A549 (cell line): ENCODE results near the gene GSTP1. TPM values are rescaled to one million over a fixed set of nuclear protein-coding genes. Genes with fewer than 3 reads are reported as not detected.
A peak's percentile ranks its signal among the peaks of the same experiment; 100 is the strongest.

Source experiments
- ATAC-seq, 2 experiments: fragments of 200-7000 bp in 1 of 2; fragments of >200 bp in 1 of 2; cut with Nextera tagmentation in 1 of 2; cut with Tn5 transposase in 1 of 2; 3 replicates each; pipeline versions ENCODE4 v1.8.0 to v1.9.1; 2018 to 2020; ENCODE audit warnings: mild to moderate bottlenecking in 1 of 2, moderate library complexity in 1 of 2
- CTCF ChIA-PET: fragments of 300-600 bp; sonication (Branson Sonifier 250); formaldehyde crosslinking; extraction: SDS; loops from one replicate; lab custom pipeline; 2021; ENCODE audit warnings: antibody characterized with exemption, inconsistent platforms; lab: Yijun Ruan, JAX
- POLR2A ChIA-PET: fragments of 350-600 bp; formaldehyde crosslinking; extraction: SDS; loops from one replicate; lab custom pipeline; 2021; ENCODE audit warnings: antibody characterized with exemption, inconsistent platforms; lab: Yijun Ruan, JAX
- DNase-seq, 2 experiments: peaks; one replicate each; pipeline versions ENCODE4 v3.0.0 to v3.0.0-alpha.2; 2011 to 2016; ENCODE audit warnings: low read depth in 1 of 2, low spot score in 1 of 2
- FAIRE-seq: peaks from 2 replicates; lab custom pipeline; 2011; peaks lifted over from hg19 to GRCh38; lab: Jason Lieb, UNC
- H3K27ac ChIP-seq, 2 experiments: fragments of >200 bp; sonication (Bioruptor Twin); formaldehyde crosslinking; 3 replicates each; pipeline ENCODE4 v1.5.1; 2016 to 2017
- H3K4me1 ChIP-seq: fragments of >200 bp; sonication (Bioruptor Twin); formaldehyde crosslinking; 3 replicates; pipeline ENCODE4 v1.6.1; 2016
- H3K4me2 ChIP-seq: fragments of >200 bp; sonication (Bioruptor Twin); formaldehyde crosslinking; 3 replicates; pipeline ENCODE4 v1.6.1; 2016
- H3K4me3 ChIP-seq: fragments of >200 bp; sonication (Bioruptor Twin); formaldehyde crosslinking; 3 replicates; pipeline ENCODE4 v1.5.1; 2016
- H3K9me3 ChIP-seq: fragments of >200 bp; sonication (Bioruptor Twin); formaldehyde crosslinking; 3 replicates; pipeline ENCODE4 v1.6.1; 2016
- ATOH8 ChIP-seq: fragments of 250-450 bp; sonication (Bioruptor Pico); IDR thresholded peaks from 2 replicates; pipeline ENCODE4 v1.5.0; 2020; ENCODE audit warnings: low read depth, mild to moderate bottlenecking, moderate library complexity
- CEBPB ChIP-seq, 2 experiments: fragments of >200 bp in 1 of 2; sonication (Bioruptor Twin) in 1 of 2; formaldehyde crosslinking in 1 of 2; IDR thresholded peaks; 2 replicates each; pipeline ENCODE4 v1.6.1; 2012 to 2016
- CHD2 ChIP-seq: fragments of 150-350 bp; IDR thresholded peaks from 2 replicates; pipeline ENCODE4 v1.6.1; 2014; ENCODE audit warnings: low read length; ENCODE audit not compliant: partially characterized antibody
- CHD4 ChIP-seq: fragments of 200-600 bp; sonication (generic); IDR thresholded peaks from 2 replicates; pipeline ENCODE4 v1.6.1; 2016; ENCODE audit warnings: antibody characterized with exemption, mild to moderate bottlenecking, borderline replicate concordance
- CTCF ChIP-seq: fragments of >200 bp; sonication (Bioruptor Twin); formaldehyde crosslinking; IDR thresholded peaks from 3 replicates; pipeline ENCODE4 v1.5.1; 2016
- E2F6 ChIP-seq: IDR thresholded peaks from 2 replicates; pipeline ENCODE4 v1.6.1; 2012; ENCODE audit warnings: low read depth, borderline replicate concordance
- EHMT2 ChIP-seq: fragments of 200-600 bp; sonication (generic); IDR thresholded peaks from 2 replicates; pipeline ENCODE4 v1.6.1; 2016; ENCODE audit warnings: antibody characterized with exemption, low read depth, mild to moderate bottlenecking, moderate library complexity
- ELK1 ChIP-seq: fragments of 150-350 bp; IDR thresholded peaks from 2 replicates; pipeline ENCODE4 v1.6.1; 2014; ENCODE audit warnings: low read depth, mild to moderate bottlenecking, low read length
- EP300 ChIP-seq, 2 experiments: fragments of >200 bp; sonication (Bioruptor Twin); formaldehyde crosslinking; IDR thresholded peaks; 2 replicates in 1 of 2; 3 replicates in 1 of 2; pipeline ENCODE4 v1.6.1; 2016 to 2017
- ESRRA ChIP-seq: fragments of 150-350 bp; IDR thresholded peaks from 2 replicates; pipeline ENCODE4 v1.6.1; 2014; ENCODE audit warnings: mild to moderate bottlenecking, low read length, borderline replicate concordance
- FOSL2 ChIP-seq, 2 experiments: fragments of 450-650 bp in 1 of 2; fragments of >200 bp in 1 of 2; sonication (Bioruptor Twin) in 1 of 2; formaldehyde crosslinking; IDR thresholded peaks; 2 replicates each; pipeline versions ENCODE4 v1.5.0 to v1.6.1; 2016 to 2020; ENCODE audit warnings: mild to moderate bottlenecking in 1 of 2, moderate library complexity in 1 of 2
- GATA3 ChIP-seq: IDR thresholded peaks from 2 replicates; pipeline ENCODE4 v1.6.1; 2012; ENCODE audit warnings: borderline replicate concordance
- HEYL ChIP-seq: fragments of 250-450 bp; sonication (Bioruptor Pico); IDR thresholded peaks from 2 replicates; pipeline ENCODE4 v1.8.0; 2021; ENCODE audit warnings: mild to moderate bottlenecking, moderate library complexity
- HOXA7 ChIP-seq: fragments of 250-450 bp; sonication (Bioruptor Pico); IDR thresholded peaks from 2 replicates; pipeline ENCODE4 v1.5.0; 2020; ENCODE audit warnings: mild to moderate bottlenecking, moderate library complexity
- HOXB5 ChIP-seq: fragments of 250-450 bp; sonication (Bioruptor Pico); IDR thresholded peaks from 2 replicates; pipeline ENCODE4 v1.5.0; 2020; ENCODE audit warnings: mild to moderate bottlenecking, moderate library complexity
- JUN ChIP-seq, 2 experiments: fragments of >200 bp; sonication (Bioruptor Twin); formaldehyde crosslinking; IDR thresholded peaks; 2 replicates in 1 of 2; 3 replicates in 1 of 2; pipeline ENCODE4 v1.6.1; 2016 to 2017
- MYC ChIP-seq: IDR thresholded peaks from 2 replicates; pipeline ENCODE4 v1.6.1; 2012; ENCODE audit warnings: mild to moderate bottlenecking, inconsistent platforms, low read length, improper control_type of control experiment, borderline replicate concordance
- NFE2L2 ChIP-seq: fragments of 150-350 bp; conservative IDR thresholded peaks from 2 replicates; pipeline ENCODE4 v1.6.1; 2014; ENCODE audit warnings: low read length
- NR3C1 ChIP-seq: fragments of >200 bp; sonication (Bioruptor Twin); formaldehyde crosslinking; IDR thresholded peaks from 3 replicates; pipeline ENCODE4 v1.6.1; 2017
- RAD21 ChIP-seq, 2 experiments: fragments of >200 bp in 1 of 2; sonication (Bioruptor Twin) in 1 of 2; formaldehyde crosslinking in 1 of 2; IDR thresholded peaks in 1 of 2; conservative IDR thresholded peaks in 1 of 2; 2 replicates in 1 of 2; 3 replicates in 1 of 2; pipeline ENCODE4 v1.6.1; 2012 to 2018; ENCODE audit warnings: inconsistent platforms in 1 of 2
- RARB ChIP-seq: fragments of 250-450 bp; sonication (Bioruptor Pico); IDR thresholded peaks from 2 replicates; pipeline ENCODE4 v1.8.0; 2021; ENCODE audit warnings: mild to moderate bottlenecking, moderate library complexity
- WGBS: methylation state at CpG from one replicate; pipeline ENCODE4 v1.1.6; 2017; ENCODE audit errors: missing lambda C conversion rate; 5-methylcytosine and 5-hydroxymethylcytosine counted together
- polyA plus RNA-seq, 4 experiments: library from polyadenylated mRNA; depleted of rRNA in 3 of 4; stranded (reverse); fragments of >200 nt; fragmentation: RNase III in 1 of 4; extraction: RNeasy Plus Mini Kit Qiagen cat#74134 plus additional on column Dnase treatment in 1 of 4; gene quantifications; 2 replicates in 3 of 4; 3 replicates in 1 of 4; pipeline ENCODE4 v1.2.3, GENCODE V29; 2011 to 2017
- TF ChIP-seq, protein P1 (sequence below): fragments of 250-450 bp; sonication (Bioruptor Pico); IDR thresholded peaks from 2 replicates; pipeline ENCODE4 v1.5.0; 2021; ENCODE audit warnings: mild to moderate bottlenecking, moderate library complexity, borderline replicate concordance
- TF ChIP-seq, protein P2 (sequence below): IDR thresholded peaks from 2 replicates; pipeline ENCODE4 v1.6.1; 2012

The GSTP1 gene
- polyA plus RNA-seq, 2 of the 4 experiments (the other 2 are of a cell fraction), result 991 to 1,034 TPM

DNA sequence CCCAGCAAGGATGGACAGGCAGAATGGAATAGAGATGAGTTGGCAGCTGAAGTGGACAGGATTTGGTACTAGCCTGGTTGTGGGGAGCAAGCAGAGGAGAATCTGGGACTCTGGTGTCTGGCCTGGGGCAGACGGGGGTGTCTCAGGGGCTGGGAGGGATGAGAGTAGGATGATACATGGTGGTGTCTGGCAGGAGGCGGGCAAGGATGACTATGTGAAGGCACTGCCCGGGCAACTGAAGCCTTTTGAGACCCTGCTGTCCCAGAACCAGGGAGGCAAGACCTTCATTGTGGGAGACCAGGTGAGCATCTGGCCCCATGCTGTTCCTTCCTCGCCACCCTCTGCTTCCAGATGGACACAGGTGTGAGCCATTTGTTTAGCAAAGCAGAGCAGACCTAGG, 2.3 kb downstream of the GSTP1 start:
- Histone ChIP-seq H3K4me3 (no peak overlapping the region), H3K9me3 (no peaks in the 10 kb centered on the region), H3K27ac (0 out of 6 replicates have a peak overlapping the region, but pooled peaks of 1 of the 2 experiments have one; percentile 4), H3K4me1 (peaks cover 36% of the 10 kb centered on the region), H3K4me2 (peak overlapping the region; percentile 98)
- TF ChIP-seq ESRRA (no peak), JUN (IDR thresholded peaks at IDR 0.05) (no peak), CEBPB (IDR thresholded peaks at IDR 0.05) (no peak), HEYL (CRISPR knock-in tag) (no peak), MYC (no peak), ELK1 (no peak), CHD4 (no peak), EHMT2 (no peak), E2F6 (no peak), GATA3 (no peak), NR3C1 (no peak), RARB (no peak), FOSL2 (IDR thresholded peaks at IDR 0.05) (no peak), FOSL2 (CRISPR knock-in tag; IDR thresholded peaks at IDR 0.05) (no peak), NFE2L2 (no peak), CHD2 (no peak), HOXA7 (CRISPR knock-in tag) (no peak), HOXB5 (no peak), EP300 (IDR thresholded peaks at IDR 0.05) (no peak)
- TF ChIP-seq, protein P1, sequence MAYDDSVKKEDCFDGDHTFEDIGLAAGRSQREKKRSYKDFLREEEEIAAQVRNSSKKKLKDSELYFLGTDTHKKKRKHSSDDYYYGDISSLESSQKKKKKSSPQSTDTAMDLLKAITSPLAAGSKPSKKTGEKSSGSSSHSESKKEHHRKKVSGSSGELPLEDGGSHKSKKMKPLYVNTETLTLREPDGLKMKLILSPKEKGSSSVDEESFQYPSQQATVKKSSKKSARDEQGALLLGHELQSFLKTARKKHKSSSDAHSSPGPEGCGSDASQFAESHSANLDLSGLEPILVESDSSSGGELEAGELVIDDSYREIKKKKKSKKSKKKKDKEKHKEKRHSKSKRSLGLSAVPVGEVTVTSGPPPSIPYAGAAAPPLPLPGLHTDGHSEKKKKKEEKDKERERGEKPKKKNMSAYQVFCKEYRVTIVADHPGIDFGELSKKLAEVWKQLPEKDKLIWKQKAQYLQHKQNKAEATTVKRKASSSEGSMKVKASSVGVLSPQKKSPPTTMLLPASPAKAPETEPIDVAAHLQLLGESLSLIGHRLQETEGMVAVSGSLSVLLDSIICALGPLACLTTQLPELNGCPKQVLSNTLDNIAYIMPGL (CRISPR knock-in tag), result no peak
- ChIA-PET POLR2A (no interaction called here), CTCF (interaction anchor here (0.6 to 5.7 kb wide), 7 partner anchors 9 to 595 kb away, joined by 3 to 65 read pairs (median 3); partner anchors contain the start of gene NUDT8)
- 87% methylated on average over 4 of the region's 4 CpGs for WGBS
- no peak for FAIRE-seq
- ATAC-seq, result no peak
- no peak for DNase-seq

DNA sequence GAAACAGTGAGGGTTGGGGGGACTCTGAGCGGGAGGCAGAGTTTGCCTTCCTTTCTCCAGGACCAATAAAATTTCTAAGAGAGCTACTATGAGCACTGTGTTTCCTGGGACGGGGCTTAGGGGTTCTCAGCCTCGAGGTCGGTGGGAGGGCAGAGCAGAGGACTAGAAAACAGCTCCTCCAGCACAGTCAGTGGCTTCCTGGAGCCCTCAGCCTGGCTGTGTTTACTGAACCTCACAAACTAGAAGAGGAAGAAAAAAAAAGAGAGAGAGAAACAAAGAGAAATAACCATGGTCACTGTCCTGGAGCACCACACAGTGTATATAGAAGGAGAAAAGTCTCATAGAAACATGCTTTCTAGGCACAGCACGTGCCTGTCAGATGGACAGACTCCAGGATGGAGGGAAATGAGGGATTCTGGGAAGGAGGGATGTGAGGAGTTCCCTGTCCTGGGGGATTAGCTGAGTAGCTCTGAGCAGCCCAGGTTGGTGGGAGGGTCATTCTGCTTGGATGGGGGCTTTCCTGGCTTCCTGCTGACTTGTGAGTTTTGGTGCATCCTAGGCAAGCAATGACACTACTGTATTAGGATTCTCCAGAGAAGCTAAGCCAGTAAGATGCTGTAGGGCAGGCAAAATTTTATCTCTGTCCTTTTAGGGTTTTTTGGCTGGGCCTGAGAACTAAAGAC, 3.1 kb downstream of the GSTP1 start:
- Histone ChIP-seq H3K27ac (no peak overlapping the region), H3K9me3 (no peaks in the 10 kb centered on the region), H3K4me2 (peak overlapping the region; percentile 98; the same call in 1 of the 3 replicates), H3K4me3 (no peak overlapping the region), H3K4me1 (peaks cover 28% of the 10 kb centered on the region)
- no peak for TF ChIP-seq ATOH8 (CRISPR knock-in tag)
- TF ChIP-seq, protein P2, sequence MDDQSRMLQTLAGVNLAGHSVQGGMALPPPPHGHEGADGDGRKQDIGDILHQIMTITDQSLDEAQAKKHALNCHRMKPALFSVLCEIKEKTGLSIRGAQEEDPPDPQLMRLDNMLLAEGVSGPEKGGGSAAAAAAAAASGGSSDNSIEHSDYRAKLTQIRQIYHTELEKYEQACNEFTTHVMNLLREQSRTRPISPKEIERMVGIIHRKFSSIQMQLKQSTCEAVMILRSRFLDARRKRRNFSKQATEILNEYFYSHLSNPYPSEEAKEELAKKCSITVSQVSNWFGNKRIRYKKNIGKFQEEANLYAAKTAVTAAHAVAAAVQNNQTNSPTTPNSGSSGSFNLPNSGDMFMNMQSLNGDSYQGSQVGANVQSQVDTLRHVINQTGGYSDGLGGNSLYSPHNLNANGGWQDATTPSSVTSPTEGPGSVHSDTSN, result no peak
- TF ChIP-seq CTCF, result no peak
- no peak for TF ChIP-seq ESRRA
- no peak for TF ChIP-seq RAD21 (conservative IDR thresholded peaks at IDR 0.05 in 1 of 2, IDR thresholded peaks at IDR 0.05 in 1 of 2)
- no peak for TF ChIP-seq RARB
- ATAC-seq (no peak), DNase-seq (no peak), FAIRE-seq (no peak)
- CTCF ChIA-PET, result interaction anchor here (0.8 to 5.7 kb wide), 5 partner anchors 8 to 43 kb away, joined by 3 to 65 read pairs (median 3); partner anchors contain the start of gene NUDT8
- 95% methylated on average over 4 of the region's 5 CpGs for WGBS
- POLR2A ChIA-PET, result no interaction called here
